A673 (cell line): ENCODE data around the gene ROGDI.

Experiments used
- EZH2 ChIP-seq: fragments of 200-600 bp; sonication (generic); IDR thresholded peaks from 2 replicates; pipeline ENCODE4 v1.6.1; 2017; ENCODE audit warnings: borderline replicate concordance, low read depth, mild to moderate bottlenecking, mixed read lengths, antibody characterized with exemption, low read length; ENCODE audit not compliant: poor library complexity, severe bottlenecking
- TF ChIP-seq, protein P1 (sequence below): fragments of 300-800, 200-600 bp; sonication (generic); conservative IDR thresholded peaks from 2 replicates; pipeline ENCODE4 v1.5.1; 2017; ENCODE audit warnings: low read depth, mild to moderate bottlenecking, antibody characterized with exemption, low read length, moderate library complexity, mixed read lengths

DNA sequence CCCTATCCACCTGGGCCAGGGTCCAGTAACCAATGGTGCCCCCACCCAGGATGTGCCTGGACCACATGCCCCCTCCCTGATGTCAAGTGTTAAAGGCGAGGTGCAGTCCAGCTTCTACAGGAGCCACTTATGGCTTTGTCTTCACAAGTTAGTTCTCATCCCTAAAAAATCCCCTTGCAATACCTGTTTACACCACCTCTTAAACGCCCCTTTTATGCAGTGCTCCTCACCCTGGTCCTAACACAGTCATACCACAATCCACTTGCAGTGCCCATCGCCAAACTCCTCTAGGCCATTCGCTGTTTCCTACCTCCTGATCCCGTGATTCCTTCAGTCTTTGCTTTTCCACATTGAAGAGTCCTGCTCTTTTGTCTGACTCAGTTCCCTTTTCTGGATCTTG, 37.5 kb upstream of the ROGDI start:
- TF ChIP-seq, protein P1, sequence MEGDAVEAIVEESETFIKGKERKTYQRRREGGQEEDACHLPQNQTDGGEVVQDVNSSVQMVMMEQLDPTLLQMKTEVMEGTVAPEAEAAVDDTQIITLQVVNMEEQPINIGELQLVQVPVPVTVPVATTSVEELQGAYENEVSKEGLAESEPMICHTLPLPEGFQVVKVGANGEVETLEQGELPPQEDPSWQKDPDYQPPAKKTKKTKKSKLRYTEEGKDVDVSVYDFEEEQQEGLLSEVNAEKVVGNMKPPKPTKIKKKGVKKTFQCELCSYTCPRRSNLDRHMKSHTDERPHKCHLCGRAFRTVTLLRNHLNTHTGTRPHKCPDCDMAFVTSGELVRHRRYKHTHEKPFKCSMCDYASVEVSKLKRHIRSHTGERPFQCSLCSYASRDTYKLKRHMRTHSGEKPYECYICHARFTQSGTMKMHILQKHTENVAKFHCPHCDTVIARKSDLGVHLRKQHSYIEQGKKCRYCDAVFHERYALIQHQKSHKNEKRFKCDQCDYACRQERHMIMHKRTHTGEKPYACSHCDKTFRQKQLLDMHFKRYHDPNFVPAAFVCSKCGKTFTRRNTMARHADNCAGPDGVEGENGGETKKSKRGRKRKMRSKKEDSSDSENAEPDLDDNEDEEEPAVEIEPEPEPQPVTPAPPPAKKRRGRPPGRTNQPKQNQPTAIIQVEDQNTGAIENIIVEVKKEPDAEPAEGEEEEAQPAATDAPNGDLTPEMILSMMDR, result no peak
- no peak for TF ChIP-seq EZH2
